Myometrial cell (primary cell): ENCODE data around the gene SLC2A14. TPM values are rescaled to one million over a fixed set of nuclear protein-coding genes. Genes with fewer than 3 reads are reported as not detected.

Experiments
- total RNA-seq: library from RNA; depleted of rRNA; stranded (reverse); fragments of >200 nt; gene quantifications from 2 replicates; pipeline ENCODE4 v1.2.3, GENCODE V29; 2015

Gene SLC2A14
- total RNA-seq = not detected in 2 replicates

GRCh38 chr12:7872566-7873319, at the start of gene SLC2A14:
TSS of gene SLC2A14 (minus strand) at chr12:7872915. CDS start at chr12:7869880, 3,035 bp downstream.

GRCh38 chr12:7788884-7789528, 83.7 kb downstream of the SLC2A14 start, which contains the start of gene NANOG:
TSS of gene NANOG (plus strand) at chr12:7789402. CDS start at chr12:7789615, 213 bp downstream.

Other genes starting within 250 kb of the SLC2A14 start
- not detected in 2 replicates for gene APOBEC1, start 207.0 kb downstream of the SLC2A14 start, total RNA-seq
- gene GDF3, start 177.1 kb downstream of the SLC2A14 start, total RNA-seq = not detected in 2 replicates
- gene DPPA3, start 161.5 kb downstream of the SLC2A14 start, total RNA-seq = not detected in 2 replicates
- not detected in 2 replicates for gene CLEC4C, start 125.5 kb downstream of the SLC2A14 start, total RNA-seq
- gene NANOGNB, start 107.7 kb downstream of the SLC2A14 start, total RNA-seq = not detected in 2 replicates
- gene NANOG, start 83.5 kb downstream of the SLC2A14 start, total RNA-seq = not detected in 2 replicates
- 47.6 and 59.4 TPM in 2 replicates for gene SLC2A3, start 63.3 kb upstream of the SLC2A14 start, total RNA-seq
- gene FOXJ2, start 159.8 kb upstream of the SLC2A14 start, total RNA-seq = 6.9 and 7.1 TPM in 2 replicates
- 0.29 and 0.53 TPM in 2 replicates for gene C3AR1, start 193.4 kb upstream of the SLC2A14 start, total RNA-seq
- gene NECAP1, start 209.4 kb upstream of the SLC2A14 start, total RNA-seq = 40.6 and 41.8 TPM in 2 replicates